Motor neuron (in vitro differentiated cells): ENCODE measurements around the gene SPO11. TPM values are rescaled to one million over a fixed set of nuclear protein-coding genes. Genes with fewer than 3 reads are reported as not detected.
A peak's percentile ranks its signal among the peaks of the same experiment; 100 is the strongest.

Source experiments
- ATAC-seq, 8 experiments: fragments of 200-7000 bp; cut with Tn5 transposase; replicated peaks in 6 of 8; 2 replicates each; pipeline ENCODE4 v1.8.0; 2021; ENCODE audit warnings: mild to moderate bottlenecking in 8 of 8, moderate library complexity in 8 of 8
- H3K27ac ChIP-seq, 2 donors: fragments of 250-450 bp; sonication (Bioruptor Pico); 2 replicates each; pipeline ENCODE4 v1.9.0; 2021; ENCODE audit warnings: antibody characterized with exemption in 2 of 2, mild to moderate bottlenecking in 2 of 2, moderate library complexity in 1 of 2
- H3K4me1 ChIP-seq, 2 donors: fragments of 250-450 bp; sonication (Bioruptor Pico); replicated peaks in 1 of 2; 2 replicates each; pipeline ENCODE4 v1.6.1; 2021; ENCODE audit warnings: antibody characterized with exemption in 2 of 2, mild to moderate bottlenecking in 2 of 2, moderate library complexity in 1 of 2
- H3K4me3 ChIP-seq, 5 donors: fragments of 250-450 bp; sonication (Bioruptor Pico); 2 replicates each; pipeline ENCODE4 v1.9.0; 2021; ENCODE audit warnings: antibody characterized with exemption in 5 of 5, mild to moderate bottlenecking in 5 of 5, moderate library complexity in 4 of 5
- WGBS, 10 experiments: fragments of 450-650 bp; shearing (Covaris generic); methylation state at CpG; one replicate each; pipeline ENCODE4 v1.0.0; 2022; 5-methylcytosine and 5-hydroxymethylcytosine counted together
- in situ Hi-C, 9 experiments: fragments of 400-800 bp; cut with MboI; loops; one replicate each; pipeline ENCODE4 v1.15.0; 2021; ENCODE audit warnings: low sequenced_read_pairs in 9 of 9, low pct_unique_long_range_greater_than_20kb in 2 of 9; ENCODE audit not compliant: unreplicated experiment in 9 of 9
- total RNA-seq, 8 experiments: library from RNA; unstranded; fragments of 300-600 nt; gene quantifications; 2 replicates each; pipeline versions ENCODE4 v1.2.3 to v1.2.4, GENCODE V29; 2022

SPO11 gene
- total RNA-seq, 8 experiments from 2014 or later = not detected

GRCh38 chr20:57291694-57292093, 37.9 kb upstream of the SPO11 start:
- in situ Hi-C loops = no loop called here
- 60 to 100% (median 93%) methylated on average over 1 to 5 of the region's 6 CpGs; no CpG with 5 or more reads in 2 of the 10 experiments for WGBS, 10 experiments
- H3K27ac ChIP-seq = no peak overlapping the region
- no peak overlapping the region for H3K4me3 ChIP-seq
- ATAC-seq = no peak
- peaks cover 28 to 36% of the 10 kb centered on the region in 2 donors for H3K4me1 ChIP-seq

GRCh38 chr20:57292611-57293010, 37.0 kb upstream of the SPO11 start:
- WGBS, 10 experiments = no CpG with 5 or more reads among the region's 2 CpGs
- Histone ChIP-seq H3K27ac (no peak overlapping the region), H3K4me3 (no peak overlapping the region), H3K4me1 (peaks cover 20 to 27% of the 10 kb centered on the region in 2 donors)
- in situ Hi-C loops = no loop called here
- ATAC-seq = no peak

DNA sequence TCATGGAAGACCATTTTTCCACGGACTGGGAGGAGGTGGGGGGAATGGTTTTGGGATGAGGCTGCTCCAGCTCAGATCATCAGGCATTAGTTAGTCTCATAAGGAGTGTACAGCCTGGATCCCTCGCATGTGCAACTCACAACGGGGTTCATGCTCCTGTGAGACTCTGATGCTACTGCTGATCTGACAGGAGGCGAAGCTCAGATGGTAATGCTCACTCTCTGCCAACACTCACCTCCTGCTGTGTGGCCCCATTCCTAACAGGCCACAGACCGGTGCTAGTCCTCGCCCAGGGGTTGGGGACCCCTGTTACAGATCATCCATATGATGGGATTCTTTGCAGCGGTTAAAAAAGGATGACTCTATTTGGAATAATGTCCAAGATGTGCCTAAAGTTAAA, 35.6 kb upstream of the SPO11 start:
- no peak overlapping the region for H3K27ac ChIP-seq
- WGBS, 10 experiments = 0 to 100% (median 67%) methylated on average over 1 to 5 of the region's 7 CpGs; no CpG with 5 or more reads in 2 of the 10 experiments

GRCh38 chr20:57294550-57294949, 35.1 kb upstream of the SPO11 start:
- no peak for ATAC-seq
- 5 to 80% (median 40%) methylated on average over 1 to 3 of the region's 3 CpGs; no CpG with 5 or more reads in 1 of the 10 experiments for WGBS, 10 experiments

More for the DNA sequence above, 35.6 kb upstream of the SPO11 start:
- Histone ChIP-seq H3K4me1 (peaks cover 12 to 13% of the 10 kb centered on the region in 2 donors), H3K4me3 (no peak overlapping the region)
- no peak for ATAC-seq
- in situ Hi-C loops = no loop called here

GRCh38 chr20:57298457-57298856, 31.1 kb upstream of the SPO11 start:
- ATAC-seq = no peak
- Histone ChIP-seq H3K4me3 (no peak overlapping the region), H3K4me1 (no peaks in the 10 kb centered on the region), H3K27ac (no peak overlapping the region)
- in situ Hi-C loops = no loop called here
- 0 to 94% (median 82%) methylated on average over 1 to 4 of the region's 4 CpGs for WGBS, 10 experiments

More at GRCh38 chr20:57294550-57294949, 35.1 kb upstream of the SPO11 start:
- in situ Hi-C loops = no loop called here
- Histone ChIP-seq H3K27ac (no peak overlapping the region), H3K4me1 (peaks cover 7 to 8% of the 10 kb centered on the region in 2 donors), H3K4me3 (no peak overlapping the region)

GRCh38 chr20:57301026-57301425, 28.6 kb upstream of the SPO11 start:
- H3K27ac ChIP-seq = no peak overlapping the region
- no peak overlapping the region for H3K4me3 ChIP-seq
- H3K4me1 ChIP-seq = no peaks in the 10 kb centered on the region
- 10 to 60% methylated on average over 1 to 2 of the region's 14 CpGs; no CpG with 5 or more reads in 8 of the 10 experiments for WGBS, 10 experiments
- ATAC-seq = no peak
- in situ Hi-C loops = no loop called here

GRCh38 chr20:57306747-57307146, 22.9 kb upstream of the SPO11 start:
- in situ Hi-C loops = no loop called here
- Histone ChIP-seq H3K27ac (no peak overlapping the region), H3K4me3 (no peak overlapping the region), H3K4me1 (peaks cover 9 to 12% of the 10 kb centered on the region in 2 donors)
- whole genome bisulfite sequencing, 10 experiments = 0 to 91% (median 80%) methylated on average over 1 to 5 of the region's 5 CpGs; no CpG with 5 or more reads in 5 of the 10 experiments
- no peak for ATAC-seq

- no peak overlapping the region for H3K27ac ChIP-seq
- no peak overlapping the region for H3K4me3 ChIP-seq
- peaks cover 9 to 12% of the 10 kb centered on the region in 2 donors for H3K4me1 ChIP-seq
- in situ Hi-C loops = no loop called here
- 7 to 94% (median 62%) methylated on average over 1 to 9 of the region's 13 CpGs for WGBS, 10 experiments
- peak in 7 of 8 experiments; percentile 24 to 86 (median 75) for ATAC-seq
Observed at GRCh38 chr20:57308451-57309271, 20.9 kb upstream of the SPO11 start.

GRCh38 chr20:57309544-57310115, 20.0 kb upstream of the SPO11 start:
- Histone ChIP-seq H3K4me1 (peaks cover 9 to 12% of the 10 kb centered on the region in 2 donors), H3K27ac (no peak overlapping the region), H3K4me3 (no peak overlapping the region)
- WGBS, 10 experiments = 0 to 100% (median 57%) methylated on average over 1 to 5 of the region's 9 CpGs; no CpG with 5 or more reads in 1 of the 10 experiments
- in situ Hi-C loops = no loop called here
- ATAC-seq = no peak

GRCh38 chr20:57310821-57311514, 18.6 kb upstream of the SPO11 start:
- Histone ChIP-seq H3K4me3 (no peak overlapping the region), H3K27ac (no peak overlapping the region), H3K4me1 (peaks cover 9 to 12% of the 10 kb centered on the region in 2 donors)
- WGBS, 10 experiments = 90 to 100% (median 93%) methylated on average over 1 to 9 of the region's 11 CpGs; no CpG with 5 or more reads in 2 of the 10 experiments
- no peak for ATAC-seq
- in situ Hi-C loops = no loop called here

GRCh38 chr20:57312138-57312537, 17.5 kb upstream of the SPO11 start:
- H3K4me1 ChIP-seq = peaks cover 9 to 12% of the 10 kb centered on the region in 2 donors
- no peak for ATAC-seq
- in situ Hi-C loops = no loop called here
- H3K4me3 ChIP-seq = no peak overlapping the region
- WGBS, 10 experiments = 47 to 100% (median 92%) methylated on average over 1 to 6 of the region's 6 CpGs; no CpG with 5 or more reads in 3 of the 10 experiments
- H3K27ac ChIP-seq = no peak overlapping the region

- 0 to 78% (median 49%) methylated on average over 1 to 5 of the region's 5 CpGs; no CpG with 5 or more reads in 2 of the 10 experiments for whole genome bisulfite sequencing, 10 experiments
- H3K4me3 ChIP-seq = no peak overlapping the region
- peaks cover 9 to 12% of the 10 kb centered on the region in 2 donors for H3K4me1 ChIP-seq
- no peak overlapping the region for H3K27ac ChIP-seq
- ATAC-seq = no peak
- in situ Hi-C loops = no loop called here
Observed at GRCh38 chr20:57313230-57313629, 16.4 kb upstream of the SPO11 start.

GRCh38 chr20:57313951-57314350, 15.7 kb upstream of the SPO11 start:
- 33 to 100% (median 67%) methylated on average over 1 to 5 of the region's 5 CpGs; no CpG with 5 or more reads in 2 of the 10 experiments for WGBS, 10 experiments
- in situ Hi-C loops = no loop called here
- Histone ChIP-seq H3K4me1 (peaks cover 3 to 6% of the 10 kb centered on the region in 2 donors), H3K4me3 (no peak overlapping the region), H3K27ac (no peak overlapping the region)
- ATAC-seq = no peak
